Endometrium (tissue), 2 donors: ENCODE measurements around the gene RGPD8.

Source experiments
- FAIRE-seq: peaks from 2 replicates; lab custom pipeline; 2012; peaks lifted over from hg19 to GRCh38; lab: Jason Lieb, UNC
- donor health status: control.
- donor health status: control.

Gene RGPD8

DNA sequence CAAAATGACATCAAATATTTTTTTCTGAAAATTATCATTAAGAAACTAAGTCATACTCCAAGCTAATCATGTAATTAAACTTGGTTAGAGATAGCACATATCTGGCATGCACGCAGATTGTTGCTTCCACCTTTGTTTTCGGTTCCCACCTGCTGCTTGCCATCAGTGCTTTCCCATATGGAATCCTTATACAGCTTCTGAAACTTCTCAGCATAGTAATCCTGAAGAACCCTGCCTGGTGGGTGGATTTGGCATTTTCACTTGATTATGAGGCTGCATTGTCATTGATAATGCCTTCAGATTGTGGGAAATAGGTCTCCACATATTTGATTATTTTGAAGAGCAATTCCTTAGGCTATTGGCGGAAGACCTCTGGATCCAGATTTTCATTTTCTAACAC is 110.5 kb downstream of the RGPD8 start:
- no peak for FAIRE-seq

DNA sequence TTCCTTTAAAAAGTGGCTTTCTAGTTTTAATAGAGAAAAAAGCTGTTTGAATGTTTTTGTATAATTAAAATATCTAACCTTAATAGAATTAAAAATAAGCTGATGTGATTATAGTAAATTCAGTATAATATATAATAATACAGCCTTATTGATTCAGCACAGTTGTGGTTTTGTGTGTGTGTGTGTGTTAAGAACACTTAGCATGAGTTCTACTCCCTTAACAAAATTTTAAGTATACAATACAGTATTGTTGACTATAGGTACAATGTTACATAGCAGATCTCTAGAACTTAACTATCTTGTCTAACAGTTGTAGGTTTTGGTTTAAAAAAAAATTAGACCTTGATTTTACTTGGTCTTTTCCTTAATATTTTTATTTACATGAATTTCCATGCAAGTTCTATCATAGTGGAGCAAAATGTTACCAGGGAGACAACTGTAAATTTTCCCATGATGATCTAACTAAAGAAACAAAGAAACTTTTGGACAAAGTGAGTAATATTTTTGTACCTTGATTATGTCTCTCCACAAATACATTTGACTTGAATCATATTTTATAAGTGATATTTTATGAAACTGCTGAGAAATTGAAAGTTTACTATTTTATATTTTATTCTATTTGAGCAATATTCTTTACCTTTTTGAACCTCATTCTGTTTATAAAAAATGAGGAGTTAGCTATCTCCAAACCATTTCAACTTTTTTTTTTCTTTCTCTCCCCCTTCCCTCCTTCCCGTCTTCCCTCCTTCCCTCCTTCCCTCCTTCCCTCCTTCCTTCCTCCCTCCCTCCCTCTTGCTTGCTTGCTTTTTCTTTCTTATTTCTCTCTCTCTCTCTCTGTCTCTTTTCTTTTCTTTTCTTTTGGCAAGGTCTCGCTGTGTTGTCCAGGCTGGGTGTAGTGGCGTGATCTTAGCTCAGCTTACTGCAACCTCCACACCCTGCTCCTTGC is 111.8 kb downstream of the RGPD8 start:
- FAIRE-seq: no peak
